ENCODE measurements around the gene ADAMTS3.

The ADAMTS3 gene

DNA sequence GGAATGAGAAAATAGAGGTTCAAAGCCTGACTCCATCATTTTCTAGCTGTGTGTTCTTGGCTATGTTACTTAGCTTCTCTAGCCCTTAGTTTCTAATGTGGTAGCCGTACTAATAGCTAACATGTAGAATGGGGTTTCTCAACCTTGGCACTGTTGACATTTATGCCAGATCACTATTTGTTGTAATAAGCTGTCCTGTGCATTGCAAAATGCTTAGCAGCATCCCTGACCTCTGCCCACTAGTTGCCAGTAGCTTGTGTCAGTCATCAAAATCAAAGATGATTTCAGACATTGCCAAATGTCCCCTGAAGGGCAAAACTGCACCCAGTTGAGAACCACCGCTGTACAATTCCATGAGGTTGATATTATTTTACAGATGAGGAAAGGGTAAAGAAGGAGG lies 18.3 kb upstream of the ADAMTS3 start:
- TF ChIP-seq ZNF274 (IDR thresholded peaks at IDR 0.05; ENCODE audit: low read depth, low read length) (no peak), SUZ12 (IDR thresholded peaks at IDR 0.05; ENCODE audit: extremely low read depth, insufficient read depth, insufficient read length) (no peak), YY1 (IDR thresholded peaks at IDR 0.05; ENCODE audit: insufficient read depth, insufficient read length) (no peak)
- no peak overlapping the region for H3K4me3 ChIP-seq (ENCODE audit: insufficient read length, low read depth)
- DNase-seq (ENCODE audit: low read depth, low spot score): no peak
- no peaks in the 10 kb centered on the region for H3K9me3 ChIP-seq (ENCODE audit: insufficient read depth, low read length)
- no peaks in the 10 kb centered on the region for H3K36me3 ChIP-seq (ENCODE audit: insufficient read depth, insufficient read length, low read length)
- no peaks in the 10 kb centered on the region for H3K27me3 ChIP-seq (ENCODE audit: insufficient read depth, insufficient read length)
- no peaks in the 10 kb centered on the region for H3K4me1 ChIP-seq (ENCODE audit: insufficient read depth, insufficient read length)
- H3K9ac ChIP-seq (ENCODE audit: insufficient read length, low read depth): no peak overlapping the region

DNA sequence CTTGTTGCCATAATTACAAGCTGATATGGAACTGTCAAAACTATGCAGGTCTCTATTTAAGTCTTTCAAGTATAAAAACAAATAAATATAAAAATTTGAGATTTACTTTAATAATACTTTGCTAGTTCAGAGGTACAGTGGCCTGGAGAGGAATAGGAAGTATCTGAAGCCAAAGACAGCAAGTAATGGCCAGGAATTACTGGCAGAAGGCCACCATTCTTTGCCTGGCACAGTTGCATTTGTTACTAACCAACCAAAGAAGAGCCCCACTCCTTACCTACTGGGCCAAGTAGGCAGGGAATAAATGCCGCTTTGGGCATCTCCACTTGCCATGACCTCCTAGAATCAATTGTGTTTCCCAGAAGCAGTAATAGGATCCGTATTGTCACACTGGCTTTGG lies 13.8 kb upstream of the ADAMTS3 start:
- no peak overlapping the region for H3K4me3 ChIP-seq (ENCODE audit: insufficient read length, low read depth)
- no peaks in the 10 kb centered on the region for H3K9me3 ChIP-seq (ENCODE audit: insufficient read depth, low read length)
- TF ChIP-seq ZNF274 (IDR thresholded peaks at IDR 0.05; ENCODE audit: low read depth, low read length): no peak
- no peak for TF ChIP-seq SUZ12 (IDR thresholded peaks at IDR 0.05; ENCODE audit: extremely low read depth, insufficient read depth, insufficient read length)
- TF ChIP-seq YY1 (IDR thresholded peaks at IDR 0.05; ENCODE audit: insufficient read depth, insufficient read length): no peak
- no peak overlapping the region for H3K9ac ChIP-seq (ENCODE audit: insufficient read length, low read depth)
- H3K27me3 ChIP-seq (ENCODE audit: insufficient read depth, insufficient read length): no peaks in the 10 kb centered on the region
- H3K4me1 ChIP-seq (ENCODE audit: insufficient read depth, insufficient read length): no peaks in the 10 kb centered on the region
- no peaks in the 10 kb centered on the region for H3K36me3 ChIP-seq (ENCODE audit: insufficient read depth, insufficient read length, low read length)
- no peak for DNase-seq (ENCODE audit: low read depth, low spot score)

DNA sequence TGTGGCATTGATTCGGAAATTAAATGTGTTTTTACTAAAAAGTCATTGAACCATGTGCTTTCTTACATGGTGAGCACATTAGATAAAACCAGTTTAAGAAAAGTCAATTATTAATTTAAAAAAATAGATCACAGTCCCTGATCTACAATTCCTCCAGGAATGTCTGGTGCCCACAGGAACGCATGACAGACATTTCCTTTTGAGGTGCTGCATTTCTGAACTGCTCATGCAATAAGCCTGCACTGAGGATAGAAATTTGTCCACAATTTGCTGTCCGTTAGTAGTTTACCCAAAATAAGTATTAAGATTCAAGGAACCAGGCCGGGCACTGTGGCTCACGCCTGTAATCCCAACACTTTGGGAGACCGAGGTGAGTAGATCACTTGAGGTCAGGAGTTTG lies 8.2 kb upstream of the ADAMTS3 start:
- Histone ChIP-seq H3K9ac (ENCODE audit: insufficient read length, low read depth) (no peak overlapping the region), H3K27me3 (ENCODE audit: insufficient read depth, insufficient read length) (no peaks in the 10 kb centered on the region), H3K4me1 (ENCODE audit: insufficient read depth, insufficient read length) (no peaks in the 10 kb centered on the region), H3K9me3 (ENCODE audit: insufficient read depth, low read length) (no peaks in the 10 kb centered on the region), H3K36me3 (ENCODE audit: insufficient read depth, insufficient read length, low read length) (no peaks in the 10 kb centered on the region), H3K4me3 (ENCODE audit: insufficient read length, low read depth) (no peak overlapping the region)
- DNase-seq (ENCODE audit: low read depth, low spot score): no peak
- TF ChIP-seq ZNF274 (IDR thresholded peaks at IDR 0.05; ENCODE audit: low read depth, low read length): no peak
- no peak for TF ChIP-seq YY1 (IDR thresholded peaks at IDR 0.05; ENCODE audit: insufficient read depth, insufficient read length)
- no peak for TF ChIP-seq SUZ12 (IDR thresholded peaks at IDR 0.05; ENCODE audit: extremely low read depth, insufficient read depth, insufficient read length)

DNA sequence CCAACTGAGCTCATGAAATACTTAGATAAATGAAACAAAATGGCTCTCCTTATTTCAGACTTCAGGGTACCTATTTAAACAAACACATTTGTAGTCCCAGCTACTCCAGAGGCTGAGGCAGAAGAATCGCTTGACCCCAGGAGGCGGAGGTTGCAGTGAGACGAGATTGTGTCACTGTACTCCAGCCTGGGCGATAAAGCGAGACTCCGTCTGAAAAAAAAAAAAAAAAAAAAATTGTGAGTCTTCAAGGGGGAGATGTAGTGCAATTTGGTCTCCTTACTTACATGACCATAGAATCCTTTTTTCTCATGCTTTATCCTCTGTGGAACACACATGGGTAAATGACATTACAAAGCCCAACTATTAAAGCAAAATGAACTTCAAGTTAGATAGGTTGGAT lies 2.3 kb upstream of the ADAMTS3 start:
- no peaks in the 10 kb centered on the region for H3K9me3 ChIP-seq (ENCODE audit: insufficient read depth, low read length)
- no peak overlapping the region for H3K4me3 ChIP-seq (ENCODE audit: insufficient read length, low read depth)
- H3K9ac ChIP-seq (ENCODE audit: insufficient read length, low read depth): no peak overlapping the region
- H3K4me1 ChIP-seq (ENCODE audit: insufficient read depth, insufficient read length): no peaks in the 10 kb centered on the region
- DNase-seq (ENCODE audit: low read depth, low spot score): no peak
- TF ChIP-seq ZNF274 (IDR thresholded peaks at IDR 0.05; ENCODE audit: low read depth, low read length): no peak
- no peak for TF ChIP-seq YY1 (IDR thresholded peaks at IDR 0.05; ENCODE audit: insufficient read depth, insufficient read length)
- no peak for TF ChIP-seq SUZ12 (IDR thresholded peaks at IDR 0.05; ENCODE audit: extremely low read depth, insufficient read depth, insufficient read length)
- peaks cover 4% of the 10 kb centered on the region for H3K27me3 ChIP-seq (ENCODE audit: insufficient read depth, insufficient read length)
- H3K36me3 ChIP-seq (ENCODE audit: insufficient read depth, insufficient read length, low read length): no peaks in the 10 kb centered on the region

DNA sequence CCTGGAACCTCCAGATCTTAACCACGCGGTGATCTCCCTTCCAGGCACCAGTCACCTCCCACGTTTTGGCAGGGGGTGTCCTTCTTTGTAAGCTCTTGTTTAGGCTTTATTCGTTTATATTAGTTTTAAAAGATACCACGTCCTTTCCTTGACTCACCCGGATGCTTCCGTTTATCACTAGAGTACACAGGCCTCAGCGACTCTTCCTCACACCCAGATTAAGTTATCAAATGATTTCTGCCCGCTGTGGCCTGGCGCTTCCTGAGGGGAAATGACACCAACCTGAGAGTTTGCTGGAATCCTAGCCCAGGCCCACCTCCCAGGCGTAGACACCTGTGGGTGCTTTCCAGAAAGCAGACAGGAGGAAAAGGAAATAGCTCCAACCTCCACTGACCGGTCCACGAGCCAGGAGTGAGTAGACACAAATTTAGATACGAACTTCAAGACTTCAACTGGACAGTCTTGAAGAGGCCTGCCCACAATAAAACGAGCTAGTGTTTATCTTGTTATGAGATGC lies 756 bp upstream of the ADAMTS3 start:
- peak overlapping the region; percentile 42 for H3K9ac ChIP-seq (ENCODE audit: insufficient read length, low read depth)
- H3K4me3 ChIP-seq (ENCODE audit: insufficient read length, low read depth): peak overlapping the region; percentile 61
- DNase-seq (ENCODE audit: low read depth, low spot score): no peak
- TF ChIP-seq SUZ12 (IDR thresholded peaks at IDR 0.05; ENCODE audit: extremely low read depth, insufficient read depth, insufficient read length) (no peak), YY1 (IDR thresholded peaks at IDR 0.05; ENCODE audit: insufficient read depth, insufficient read length) (no peak), ZNF274 (IDR thresholded peaks at IDR 0.05; ENCODE audit: low read depth, low read length) (no peak)
- H3K9me3 ChIP-seq (ENCODE audit: insufficient read depth, low read length): no peaks in the 10 kb centered on the region
- peaks cover 4% of the 10 kb centered on the region for H3K27me3 ChIP-seq (ENCODE audit: insufficient read depth, insufficient read length)
- no peaks in the 10 kb centered on the region for H3K4me1 ChIP-seq (ENCODE audit: insufficient read depth, insufficient read length)
- H3K36me3 ChIP-seq (ENCODE audit: insufficient read depth, insufficient read length, low read length): no peaks in the 10 kb centered on the region

DNA sequence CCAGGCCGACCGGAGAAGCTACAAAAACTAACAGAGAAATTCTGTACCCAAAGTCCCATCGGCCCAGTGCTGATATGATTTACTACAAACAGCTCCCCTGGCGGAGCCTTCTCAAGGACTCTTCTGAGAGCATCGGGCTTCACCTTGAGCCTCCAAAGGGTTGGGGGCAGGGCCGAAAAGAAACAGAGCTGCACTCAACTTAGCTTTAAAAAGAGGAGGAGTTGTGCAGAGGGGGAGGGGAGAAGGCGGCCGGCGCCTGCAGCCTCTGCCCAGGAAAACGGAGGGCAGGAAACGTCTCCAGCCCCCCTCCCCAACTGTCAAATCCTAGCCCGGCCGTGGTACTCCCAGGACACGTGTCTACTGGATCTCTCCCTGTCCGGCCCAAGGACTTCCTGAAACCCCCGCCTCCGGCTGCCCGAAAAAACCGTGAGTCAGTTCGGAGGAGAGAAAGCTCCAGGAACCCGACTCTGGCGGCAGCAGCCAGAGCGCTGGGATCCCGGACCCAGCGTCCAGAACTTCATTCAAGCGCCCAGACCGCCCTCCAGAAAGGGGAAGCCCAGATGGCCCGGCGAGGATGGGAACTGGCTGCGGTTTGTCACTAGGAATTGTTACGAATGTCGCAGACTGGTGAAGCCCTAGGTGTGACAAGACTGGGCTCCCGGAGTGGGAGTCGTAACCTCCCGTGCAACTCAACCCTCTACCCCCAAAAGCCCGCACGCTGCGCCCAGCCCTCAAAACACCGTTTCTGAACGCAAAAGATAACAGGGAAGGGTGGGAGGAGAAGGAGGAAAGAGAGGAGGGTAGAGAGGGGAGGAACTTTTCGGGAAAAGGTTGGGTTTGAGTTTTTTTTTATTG lies 973 bp downstream of the ADAMTS3 start:
- TF ChIP-seq SUZ12 (IDR thresholded peaks at IDR 0.05; ENCODE audit: extremely low read depth, insufficient read depth, insufficient read length) (no peak), ZNF274 (IDR thresholded peaks at IDR 0.05; ENCODE audit: low read depth, low read length) (no peak), YY1 (IDR thresholded peaks at IDR 0.05; ENCODE audit: insufficient read depth, insufficient read length) (no peak)
- Histone ChIP-seq H3K4me3 (ENCODE audit: insufficient read length, low read depth) (peak overlapping the region; percentile 46), H3K4me1 (ENCODE audit: insufficient read depth, insufficient read length) (no peaks in the 10 kb centered on the region), H3K27me3 (ENCODE audit: insufficient read depth, insufficient read length) (peaks cover 4% of the 10 kb centered on the region), H3K9ac (ENCODE audit: insufficient read length, low read depth) (peak overlapping the region; percentile 66), H3K9me3 (ENCODE audit: insufficient read depth, low read length) (no peaks in the 10 kb centered on the region), H3K36me3 (ENCODE audit: insufficient read depth, insufficient read length, low read length) (no peaks in the 10 kb centered on the region)
- DNase-seq (ENCODE audit: low read depth, low spot score): peak; percentile 76

DNA sequence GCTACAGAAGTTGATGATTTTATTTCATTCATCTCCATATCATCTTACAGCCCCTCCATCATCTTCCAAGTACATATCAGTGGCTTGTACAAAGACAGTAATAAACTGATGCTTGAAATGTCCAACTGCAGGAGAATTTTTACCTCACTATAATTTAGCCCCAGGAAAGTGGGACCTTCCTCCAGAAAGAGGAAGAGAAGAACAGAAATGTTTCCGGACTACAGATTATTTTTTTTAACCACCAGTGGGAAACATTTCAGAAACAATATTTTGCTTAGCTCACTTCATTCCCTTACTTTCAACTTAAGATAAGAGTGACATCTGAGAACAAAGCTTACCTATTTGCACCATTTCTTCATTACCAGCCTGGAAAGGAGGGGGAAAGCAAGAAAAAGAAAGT lies 2.0 kb downstream of the ADAMTS3 start:
- Histone ChIP-seq H3K4me1 (ENCODE audit: insufficient read depth, insufficient read length) (no peaks in the 10 kb centered on the region), H3K36me3 (ENCODE audit: insufficient read depth, insufficient read length, low read length) (no peaks in the 10 kb centered on the region), H3K4me3 (ENCODE audit: insufficient read length, low read depth) (no peak overlapping the region), H3K9me3 (ENCODE audit: insufficient read depth, low read length) (no peaks in the 10 kb centered on the region), H3K27me3 (ENCODE audit: insufficient read depth, insufficient read length) (peaks cover 4% of the 10 kb centered on the region), H3K9ac (ENCODE audit: insufficient read length, low read depth) (peak overlapping the region; percentile 50)
- no peak for TF ChIP-seq SUZ12 (IDR thresholded peaks at IDR 0.05; ENCODE audit: extremely low read depth, insufficient read depth, insufficient read length)
- TF ChIP-seq YY1 (IDR thresholded peaks at IDR 0.05; ENCODE audit: insufficient read depth, insufficient read length): no peak
- TF ChIP-seq ZNF274 (IDR thresholded peaks at IDR 0.05; ENCODE audit: low read depth, low read length): no peak
- DNase-seq (ENCODE audit: low read depth, low spot score): no peak
